Stimulated activated naive CD8-positive, alpha-beta T cell treated with anti-CD3 and anti-CD28 coated beads, Interleukin-15, Interleukin-2, amounts not matched to agents 100 ng/mL and 50 ng/mL, for 24 hours (primary cell): ENCODE data around the gene FAM20B.

Source experiments
- H3K27ac Mint-ChIP-seq: one replicate; pipeline ENCODE4 v1.8.0; 2021; ENCODE audit warnings: mild to moderate bottlenecking, mixed read lengths
- H3K27me3 Mint-ChIP-seq: one replicate; pipeline ENCODE4 v1.8.0; 2021; ENCODE audit warnings: mixed read lengths
- H3K36me3 Mint-ChIP-seq: one replicate; pipeline ENCODE4 v1.8.0; 2021; ENCODE audit warnings: low read depth, mixed read lengths
- H3K4me1 Mint-ChIP-seq: one replicate; pipeline ENCODE4 v1.8.0; 2021; ENCODE audit warnings: low read depth, mixed read lengths
- H3K4me3 Mint-ChIP-seq: one replicate; pipeline ENCODE4 v1.8.0; 2021; ENCODE audit warnings: mild to moderate bottlenecking, mixed read lengths
- H3K9me3 Mint-ChIP-seq: one replicate; pipeline ENCODE4 v1.8.0; 2021; ENCODE audit warnings: mixed read lengths

The FAM20B gene

DNA sequence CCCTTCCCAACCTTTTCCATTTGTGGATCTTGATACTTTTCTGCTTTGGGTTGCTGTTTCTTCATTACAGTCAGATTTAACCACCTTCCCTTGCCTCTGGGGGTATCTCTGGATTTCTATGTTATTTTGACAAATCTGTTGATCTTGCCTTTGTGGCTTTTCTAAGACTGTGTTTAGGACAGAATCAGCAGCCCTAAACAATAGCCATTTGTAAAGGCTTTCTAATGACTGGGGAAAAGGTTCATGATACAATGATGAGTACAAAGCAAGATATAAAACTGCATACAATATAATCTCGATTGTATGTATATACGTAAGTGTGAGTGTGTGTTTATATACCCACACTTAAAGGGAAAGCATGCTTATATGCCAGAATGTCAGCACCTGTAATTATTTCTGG is 27.8 kb downstream of the FAM20B start:
- H3K4me3 Mint-ChIP-seq, result no peak overlapping the region
- H3K27ac Mint-ChIP-seq, result no peak overlapping the region
- H3K27me3 Mint-ChIP-seq, result no peaks in the 10 kb centered on the region
- H3K4me1 Mint-ChIP-seq, result no peaks in the 10 kb centered on the region
- peaks cover 9% of the 10 kb centered on the region for H3K9me3 Mint-ChIP-seq
- H3K36me3 Mint-ChIP-seq, result peaks cover 45% of the 10 kb centered on the region

DNA sequence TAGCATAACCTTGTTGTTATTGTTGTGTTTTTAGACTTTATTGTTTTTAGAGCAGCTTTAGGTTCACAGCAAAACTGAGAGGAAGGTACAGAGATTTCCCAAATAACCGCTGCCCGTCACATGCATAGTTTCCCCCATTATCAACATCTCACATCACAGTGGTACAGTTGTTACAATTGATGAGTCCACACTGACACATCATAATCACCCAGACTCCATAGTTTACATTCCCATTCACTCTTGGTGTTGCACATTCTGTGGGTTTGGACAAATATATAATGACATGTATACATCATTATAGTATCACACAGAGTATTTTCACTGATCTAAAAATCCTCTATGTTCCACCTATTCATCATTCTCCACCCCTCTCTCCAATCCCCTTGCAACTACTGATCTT is 30.2 kb downstream of the FAM20B start:
- Mint-ChIP-seq H3K27me3 (no peaks in the 10 kb centered on the region), H3K4me3 (no peak overlapping the region), H3K36me3 (peaks cover 39% of the 10 kb centered on the region), H3K9me3 (peaks cover 9% of the 10 kb centered on the region), H3K27ac (no peak overlapping the region), H3K4me1 (no peaks in the 10 kb centered on the region)

DNA sequence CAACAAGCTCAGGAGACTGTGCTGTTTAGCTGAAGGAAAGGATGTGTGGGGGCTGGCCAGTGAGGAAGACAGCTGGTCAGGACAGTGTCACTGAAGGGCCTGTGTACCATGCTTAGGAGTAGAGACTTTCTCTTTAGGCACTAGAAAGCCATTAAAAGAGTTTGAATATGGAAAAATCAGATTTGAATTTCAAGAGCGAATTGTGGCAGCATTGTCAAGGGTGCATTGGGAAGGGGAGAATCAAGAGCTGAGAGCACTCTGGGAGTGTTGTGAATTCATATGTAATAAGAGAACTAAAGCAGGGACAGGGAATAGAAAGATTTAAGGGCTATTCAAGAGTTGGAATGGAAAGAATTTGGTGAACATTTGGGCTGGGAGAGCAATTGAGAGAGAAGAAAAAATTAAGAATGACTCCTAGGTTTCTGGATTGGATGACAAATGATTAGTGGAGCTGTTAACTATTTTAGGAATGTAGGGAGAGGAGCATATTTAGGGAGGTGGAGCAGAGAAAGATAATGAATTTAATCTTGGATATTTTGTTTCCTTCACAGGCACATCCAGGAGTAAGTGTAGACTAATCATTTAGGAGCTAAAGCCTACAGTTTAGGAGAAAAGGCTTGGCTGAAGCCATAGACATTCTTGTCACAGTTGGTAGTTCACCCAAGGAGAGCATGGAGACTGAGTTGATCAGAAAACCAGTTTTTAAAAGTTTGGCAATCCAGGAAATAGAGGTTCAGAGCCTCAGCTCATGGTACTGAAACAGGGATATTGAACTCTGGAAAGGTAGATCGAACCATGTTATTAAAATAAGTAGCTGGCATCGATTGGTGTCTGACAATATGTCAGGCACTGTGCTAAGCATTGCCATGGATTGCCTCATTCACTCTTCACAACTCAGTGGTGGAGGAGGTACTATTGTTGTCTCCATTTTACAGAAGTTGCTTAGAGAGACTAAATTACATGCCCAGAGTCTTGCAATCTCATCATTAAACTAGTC is 33.1 kb downstream of the FAM20B start:
- Mint-ChIP-seq H3K36me3 (peaks cover 47% of the 10 kb centered on the region), H3K4me1 (peaks cover 4% of the 10 kb centered on the region), H3K9me3 (peaks cover 9% of the 10 kb centered on the region), H3K27ac (peak overlapping the region; percentile 1), H3K4me3 (no peak overlapping the region), H3K27me3 (no peaks in the 10 kb centered on the region)

DNA sequence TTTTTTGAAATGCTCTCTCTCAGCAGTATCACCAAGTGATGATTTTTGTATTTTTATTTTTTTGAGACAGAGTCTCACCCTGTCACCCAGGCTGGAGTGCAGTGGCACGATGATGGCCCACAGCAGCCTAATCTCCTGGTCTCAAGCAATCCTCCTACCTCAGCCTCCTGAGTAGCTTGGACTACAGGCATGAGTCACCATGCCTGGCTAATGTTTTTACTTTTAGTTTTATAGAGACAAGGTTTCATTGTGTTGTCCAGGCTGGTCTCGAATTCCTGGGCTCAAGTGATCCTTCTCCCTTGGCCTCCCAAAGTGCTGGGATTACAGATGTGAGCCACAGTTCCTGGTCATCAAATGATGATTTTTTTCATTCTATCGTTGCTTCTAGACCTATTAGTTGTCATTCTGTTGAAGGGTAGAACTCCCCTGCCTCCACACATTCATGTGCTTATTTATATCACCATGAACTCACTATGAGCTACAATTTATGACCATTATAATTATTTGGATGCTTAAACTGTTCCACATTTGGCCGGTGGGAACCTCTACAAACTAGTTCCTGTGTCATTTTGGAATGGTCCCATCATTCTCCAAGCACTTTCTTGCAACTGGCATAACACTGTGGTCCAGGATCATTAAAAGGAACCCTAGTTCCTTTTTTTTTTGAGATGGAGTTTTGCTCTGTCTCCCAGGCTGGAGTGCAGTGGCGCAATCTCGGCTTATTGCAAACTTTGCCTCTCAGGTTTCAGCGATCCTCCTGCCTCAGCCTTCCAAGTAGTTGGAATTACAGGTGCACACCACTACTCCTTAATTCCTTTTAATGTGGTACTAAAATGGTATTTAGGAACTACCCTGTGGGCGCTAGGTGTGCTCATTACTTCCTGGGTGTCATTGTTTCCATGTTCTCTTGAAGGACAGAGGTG is 35.9 kb downstream of the FAM20B start:
- Mint-ChIP-seq H3K4me3 (no peak overlapping the region), H3K4me1 (peaks cover 4% of the 10 kb centered on the region), H3K36me3 (peaks cover 44% of the 10 kb centered on the region), H3K27ac (no peak overlapping the region), H3K9me3 (no peaks in the 10 kb centered on the region), H3K27me3 (no peaks in the 10 kb centered on the region)

DNA sequence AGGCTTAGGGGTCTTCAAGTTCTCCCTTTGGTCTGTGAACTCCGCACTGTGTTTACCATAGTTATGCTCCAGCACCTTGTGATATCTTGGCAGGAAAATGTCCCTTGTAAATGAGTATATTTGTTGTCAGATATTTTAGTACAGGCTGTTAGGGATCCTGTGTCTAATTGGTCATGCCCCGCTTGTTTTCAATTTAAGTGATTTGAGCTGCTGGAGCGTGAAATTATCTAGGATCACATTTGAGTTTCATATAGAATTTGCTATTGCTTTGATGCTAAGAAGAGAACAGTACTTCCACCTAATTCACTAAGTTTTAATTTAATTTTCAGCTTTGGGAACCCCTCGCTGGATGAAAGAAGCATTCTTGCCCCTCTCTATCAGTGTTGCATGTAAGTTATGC is 40.8 kb downstream of the FAM20B start:
- Mint-ChIP-seq H3K27ac (no peak overlapping the region), H3K27me3 (no peaks in the 10 kb centered on the region), H3K36me3 (peaks cover 45% of the 10 kb centered on the region), H3K4me1 (peaks cover 4% of the 10 kb centered on the region), H3K9me3 (no peaks in the 10 kb centered on the region), H3K4me3 (no peak overlapping the region)

DNA sequence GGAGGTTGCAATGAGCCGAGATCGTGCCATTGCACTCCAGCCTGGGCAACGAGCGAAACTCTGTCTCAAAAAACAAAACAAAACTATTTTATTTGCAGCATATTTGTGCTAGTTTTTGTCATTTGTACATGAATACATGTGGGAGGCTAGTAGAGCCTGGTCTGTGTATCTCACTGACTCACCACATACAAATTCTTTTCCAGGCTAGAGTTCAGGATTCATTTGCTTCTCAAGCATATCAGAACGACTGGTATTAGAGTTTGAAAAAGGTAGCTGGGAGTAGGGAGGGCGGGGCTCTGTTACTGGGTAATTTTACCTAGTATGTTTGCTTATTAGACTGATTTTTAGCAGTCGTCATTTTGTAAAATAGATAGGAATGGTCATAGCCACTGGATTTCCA is 51.7 kb downstream of the FAM20B start:
- peaks cover 17% of the 10 kb centered on the region for H3K4me1 Mint-ChIP-seq
- H3K36me3 Mint-ChIP-seq, result peaks cover 4% of the 10 kb centered on the region
- no peak overlapping the region for H3K4me3 Mint-ChIP-seq
- H3K27ac Mint-ChIP-seq, result no peak overlapping the region
- H3K27me3 Mint-ChIP-seq, result no peaks in the 10 kb centered on the region
- H3K9me3 Mint-ChIP-seq, result no peaks in the 10 kb centered on the region

DNA sequence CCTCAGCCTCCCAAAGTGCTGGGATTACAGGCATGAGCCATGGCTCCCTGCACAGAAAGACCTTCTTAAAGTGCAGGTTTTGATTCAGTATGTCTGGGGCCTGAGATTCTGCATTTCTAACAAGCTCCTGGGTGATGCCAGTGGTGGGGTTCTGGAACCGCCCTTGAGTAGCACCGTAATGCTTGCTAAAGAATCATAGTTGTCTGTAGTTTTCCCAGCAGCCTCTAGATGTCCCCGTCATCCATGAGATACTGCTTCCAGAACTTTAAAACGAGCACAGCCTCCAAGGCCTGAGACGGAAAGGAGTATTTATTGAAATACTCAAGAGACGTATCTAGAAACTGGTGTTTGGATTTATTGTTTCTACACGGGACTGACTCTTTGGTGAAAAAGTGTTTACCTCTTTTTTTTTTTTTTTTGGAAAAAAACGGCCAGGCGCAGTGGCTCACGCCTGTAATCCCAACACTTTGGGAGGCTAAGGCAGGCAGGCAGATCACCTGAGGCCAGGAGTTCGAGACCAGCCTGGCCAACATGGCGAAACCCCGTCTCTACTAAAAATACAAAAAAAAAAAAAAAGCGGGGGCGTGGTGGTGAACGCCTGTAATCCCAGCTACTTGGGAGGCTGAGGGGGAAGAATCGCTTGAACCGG is 53.5 kb downstream of the FAM20B start:
- Mint-ChIP-seq H3K36me3 (peaks cover 8% of the 10 kb centered on the region), H3K27ac (no peak overlapping the region), H3K4me1 (peaks cover 29% of the 10 kb centered on the region), H3K27me3 (no peaks in the 10 kb centered on the region), H3K4me3 (no peak overlapping the region), H3K9me3 (no peaks in the 10 kb centered on the region)

DNA sequence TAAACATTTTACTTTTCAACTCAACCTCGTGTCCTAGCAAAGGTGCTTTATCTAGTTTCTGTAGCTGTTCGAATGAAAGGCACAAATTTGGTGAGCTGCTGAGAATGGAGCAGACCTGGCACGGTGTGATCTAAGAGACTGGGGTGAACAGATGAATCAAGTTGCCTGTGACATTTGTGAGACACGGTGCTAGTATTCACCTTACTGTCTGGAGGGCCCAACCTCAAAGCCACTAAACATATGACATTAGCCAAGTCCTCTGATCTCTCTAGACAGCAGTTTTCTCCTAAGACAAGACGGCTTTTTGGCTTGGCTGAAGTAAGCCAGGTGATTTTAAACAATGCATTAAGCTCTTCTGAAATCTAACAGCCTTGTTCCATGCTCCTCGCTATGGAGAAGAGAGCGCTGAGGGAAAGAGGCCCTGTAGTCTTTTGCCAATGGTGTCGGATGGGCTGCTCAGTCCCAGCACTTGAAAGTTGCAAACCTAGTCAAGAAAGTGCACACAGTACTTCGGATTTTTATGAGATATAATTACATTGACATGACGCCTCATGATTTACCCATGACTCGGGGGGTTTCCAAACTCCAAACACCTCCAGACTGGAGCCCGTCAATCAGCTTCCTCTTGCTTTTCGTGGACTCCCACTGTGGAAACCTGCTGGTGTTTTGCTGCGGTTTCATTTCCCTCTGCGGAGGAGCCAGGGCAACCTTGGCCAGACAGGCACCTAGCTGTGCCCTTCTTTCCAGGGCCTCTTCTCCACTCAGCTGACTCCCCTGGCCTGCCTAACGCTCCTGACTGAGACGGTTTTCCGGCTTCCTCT is 55.4 kb downstream of the FAM20B start:
- peaks cover 33% of the 10 kb centered on the region for H3K4me1 Mint-ChIP-seq
- no peaks in the 10 kb centered on the region for H3K9me3 Mint-ChIP-seq
- H3K36me3 Mint-ChIP-seq, result peaks cover 9% of the 10 kb centered on the region
- H3K4me3 Mint-ChIP-seq, result peak overlapping the region; percentile 97
- no peaks in the 10 kb centered on the region for H3K27me3 Mint-ChIP-seq
- H3K27ac Mint-ChIP-seq, result peak overlapping the region; percentile 90

DNA sequence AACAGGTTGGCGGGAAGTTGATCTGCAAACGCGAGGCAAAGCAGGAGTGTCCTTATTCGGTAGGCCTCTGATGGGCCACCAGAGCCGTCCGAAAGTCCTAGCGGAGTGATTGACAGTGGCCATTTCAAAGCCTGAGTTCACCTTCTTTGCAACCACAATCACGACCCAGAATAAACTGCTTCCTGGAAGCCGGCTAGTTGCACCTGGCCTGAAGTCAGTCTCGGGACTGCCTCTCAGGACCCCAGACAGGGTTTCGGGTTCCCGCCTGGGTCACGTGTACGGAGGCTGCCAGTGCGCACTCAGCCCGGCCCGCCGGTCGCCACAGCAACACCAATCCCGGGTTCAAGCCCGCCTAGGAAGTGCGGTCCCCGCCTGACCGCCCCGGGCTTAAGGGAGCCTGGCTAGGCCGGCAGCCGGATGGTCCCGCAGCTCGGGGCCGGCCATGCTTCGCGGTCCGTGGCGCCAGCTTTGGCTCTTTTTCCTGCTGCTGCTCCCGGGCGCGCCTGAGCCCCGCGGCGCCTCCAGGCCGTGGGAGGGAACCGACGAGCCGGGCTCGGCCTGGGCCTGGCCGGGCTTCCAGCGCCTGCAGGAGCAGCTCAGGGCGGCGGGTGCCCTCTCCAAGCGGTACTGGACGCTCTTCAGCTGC is 56.1 kb downstream of the FAM20B start, which contains the start of gene TOR3A:
TSS of gene TOR3A (plus strand) at position 384 of the 646 bp plus-strand sequence. CDS start at position 443, 59 bp downstream.
- peaks cover 13% of the 10 kb centered on the region for H3K36me3 Mint-ChIP-seq
- peaks cover 33% of the 10 kb centered on the region for H3K4me1 Mint-ChIP-seq
- peak within 1 kb of the TSS; percentile 95 for H3K27ac Mint-ChIP-seq
- no peaks in the 10 kb centered on the region for H3K27me3 Mint-ChIP-seq
- no peaks in the 10 kb centered on the region for H3K9me3 Mint-ChIP-seq
- peak within 1 kb of the TSS; percentile 97 for H3K4me3 Mint-ChIP-seq

DNA sequence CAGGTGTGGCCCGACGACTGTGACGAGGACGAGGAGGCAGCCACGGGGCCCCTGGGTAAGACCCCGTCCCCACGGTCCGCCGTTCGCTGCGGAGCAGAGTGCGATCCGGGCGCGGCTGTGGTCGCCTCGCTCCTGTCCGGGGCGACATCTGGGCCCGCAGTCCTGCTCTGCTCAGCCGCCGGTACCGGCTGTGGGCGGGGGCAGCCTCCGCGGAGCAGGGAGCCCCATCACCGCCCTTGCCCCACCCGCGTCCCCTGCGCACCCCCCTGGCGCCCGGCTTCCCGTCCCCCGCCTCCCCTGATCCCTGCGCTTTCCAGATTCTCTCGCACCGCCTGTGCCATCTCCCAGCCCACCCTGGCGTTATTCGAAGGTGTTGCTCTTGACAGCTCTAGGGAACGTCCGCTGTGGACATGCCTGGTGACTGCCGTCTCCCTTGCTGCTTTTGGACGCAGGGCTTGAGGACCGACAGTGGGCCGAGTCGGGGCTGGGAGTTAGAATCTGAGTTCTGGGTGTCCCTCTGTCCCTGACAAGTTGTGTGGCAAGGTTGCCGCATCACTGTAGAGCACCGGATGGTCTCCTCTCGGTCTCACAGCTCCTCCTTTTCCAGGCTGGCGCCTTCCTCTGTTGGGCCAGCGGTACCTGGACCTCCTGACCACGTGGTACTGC is 56.8 kb downstream of the FAM20B start:
- peak overlapping the region; percentile 97 for H3K4me3 Mint-ChIP-seq
- H3K4me1 Mint-ChIP-seq, result peaks cover 33% of the 10 kb centered on the region
- H3K9me3 Mint-ChIP-seq, result no peaks in the 10 kb centered on the region
- H3K36me3 Mint-ChIP-seq, result peaks cover 13% of the 10 kb centered on the region
- no peaks in the 10 kb centered on the region for H3K27me3 Mint-ChIP-seq
- peak overlapping the region; percentile 95 for H3K27ac Mint-ChIP-seq

DNA sequence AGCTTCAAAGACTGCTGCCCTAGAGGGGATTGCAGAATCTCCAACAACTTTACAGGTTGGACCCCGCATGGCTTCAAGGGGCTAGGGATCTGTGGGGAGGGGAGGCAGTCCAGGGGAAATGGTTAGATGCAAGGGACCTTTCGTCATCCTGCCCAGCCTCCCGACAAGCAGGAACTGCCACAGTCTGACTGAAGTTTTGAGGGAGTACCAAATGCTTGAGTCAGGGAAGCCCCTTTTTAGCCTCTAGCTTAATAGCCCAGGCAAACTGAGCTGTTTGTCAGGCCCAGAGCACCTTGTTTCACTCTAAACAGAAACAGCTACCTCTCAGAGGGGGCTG is 57.3 kb downstream of the FAM20B start:
- H3K4me1 Mint-ChIP-seq, result peaks cover 33% of the 10 kb centered on the region
- no peaks in the 10 kb centered on the region for H3K27me3 Mint-ChIP-seq
- peaks cover 13% of the 10 kb centered on the region for H3K36me3 Mint-ChIP-seq
- H3K9me3 Mint-ChIP-seq, result no peaks in the 10 kb centered on the region
- peak overlapping the region; percentile 97 for H3K4me3 Mint-ChIP-seq
- peak overlapping the region; percentile 95 for H3K27ac Mint-ChIP-seq

DNA sequence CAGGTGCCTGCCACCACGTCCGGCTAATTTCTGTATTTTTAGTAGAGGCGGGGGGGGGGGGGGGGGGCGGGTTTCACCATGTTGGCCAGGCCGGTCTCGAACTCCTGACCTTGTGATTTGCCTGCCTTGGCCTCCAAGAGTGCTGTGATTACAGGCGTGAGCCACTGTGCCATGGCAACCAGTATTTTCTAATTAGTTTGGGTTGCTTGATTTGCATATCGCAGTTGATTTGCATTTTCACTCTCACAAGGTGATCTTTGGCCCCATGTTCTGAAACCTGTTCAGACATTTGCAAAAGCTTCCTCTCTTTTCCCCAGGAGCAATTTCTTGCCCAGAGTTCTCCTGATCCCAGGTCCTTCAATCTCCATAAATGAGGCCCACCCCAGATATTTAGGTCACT is 57.8 kb downstream of the FAM20B start:
- peaks cover 33% of the 10 kb centered on the region for H3K4me1 Mint-ChIP-seq
- H3K27me3 Mint-ChIP-seq, result no peaks in the 10 kb centered on the region
- peaks cover 13% of the 10 kb centered on the region for H3K36me3 Mint-ChIP-seq
- H3K9me3 Mint-ChIP-seq, result no peaks in the 10 kb centered on the region
- peak overlapping the region; percentile 95 for H3K27ac Mint-ChIP-seq
- peak overlapping the region; percentile 97 for H3K4me3 Mint-ChIP-seq

DNA sequence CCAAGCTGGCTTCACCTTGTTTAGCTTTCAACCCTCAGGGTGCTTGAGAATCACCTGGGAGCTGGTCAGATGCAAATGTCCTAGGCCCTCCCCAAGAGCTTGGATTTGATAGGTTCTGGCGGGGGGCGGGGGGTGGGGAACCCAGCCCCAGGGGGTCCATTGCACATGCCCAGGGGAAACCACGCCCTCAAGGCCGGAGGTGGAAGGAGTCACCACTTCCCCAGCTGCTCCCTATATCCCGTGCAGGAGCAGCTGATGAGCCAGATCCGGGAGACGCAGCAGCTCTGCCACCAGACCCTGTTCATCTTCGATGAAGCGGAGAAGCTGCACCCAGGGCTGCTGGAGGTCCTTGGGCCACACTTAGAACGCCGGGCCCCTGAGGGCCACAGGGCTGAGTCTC is 62.0 kb downstream of the FAM20B start:
- no peak overlapping the region for H3K4me3 Mint-ChIP-seq
- peaks cover 23% of the 10 kb centered on the region for H3K4me1 Mint-ChIP-seq
- no peak overlapping the region for H3K27ac Mint-ChIP-seq
- peaks cover 23% of the 10 kb centered on the region for H3K36me3 Mint-ChIP-seq
- H3K27me3 Mint-ChIP-seq, result no peaks in the 10 kb centered on the region
- no peaks in the 10 kb centered on the region for H3K9me3 Mint-ChIP-seq
